Stomach (tissue), 9 donors: ENCODE measurements around the gene CHRNE. TPM values are rescaled to one million over a fixed set of nuclear protein-coding genes. Genes with fewer than 3 reads are reported as not detected.
A peak's percentile ranks its signal among the peaks of the same experiment; 100 is the strongest.

Experiments used
- DNase-seq, 2 donors: peaks; one replicate each; pipeline versions ENCODE4 v3.0.0 to v3.0.0-alpha.2; 2013 to 2019
- H3K27ac ChIP-seq, 5 donors: fragments of 200-600 bp in 4 of 5; sonication (generic) in 4 of 5; one replicate each; pipeline ENCODE4 v1.5.1; 2013 to 2019; ENCODE audit warnings: mild to moderate bottlenecking in 1 of 5, moderate library complexity in 1 of 5
- H3K27me3 ChIP-seq, 3 donors: fragments of 200-600 bp; sonication (generic); one replicate each; pipeline ENCODE4 v1.5.1; 2017 to 2019; ENCODE audit warnings: mixed run types in 1 of 3
- H3K36me3 ChIP-seq, 4 donors: fragments of 200-600 bp; sonication (generic); 1 replicate in 3 of 4; 2 replicates in 1 of 4; pipeline ENCODE4 v1.5.1; 2016 to 2019
- H3K4me1 ChIP-seq, 4 donors: fragments of 200-600 bp; sonication (generic); one replicate each; pipeline ENCODE4 v1.5.1; 2016 to 2019
- H3K4me3 ChIP-seq, 4 donors: fragments of 200-600 bp; sonication (generic) in 3 of 4; one replicate each; pipeline ENCODE4 v1.5.1; 2016 to 2019; ENCODE audit warnings: mild to moderate bottlenecking in 1 of 4
- H3K9me3 ChIP-seq, 4 donors: fragments of 200-600 bp; sonication (generic); one replicate each; pipeline ENCODE4 v1.5.1; 2016 to 2019
- EP300 ChIP-seq: sonication (generic); formaldehyde crosslinking; IDR thresholded peaks from one replicate; pipeline ENCODE4 v1.6.1; 2017; ENCODE audit warnings: antibody characterized with exemption
- POLR2A ChIP-seq, 4 donors: fragments of 450-650 bp; IDR thresholded peaks; one replicate each; pipeline ENCODE4 v1.6.1; 2016; ENCODE audit warnings: antibody characterized with exemption in 4 of 4, control low read depth in 2 of 4, mild to moderate bottlenecking in 1 of 4, moderate library complexity in 1 of 4
- POLR2AphosphoS5 ChIP-seq, 3 donors: sonication (generic); formaldehyde crosslinking; IDR thresholded peaks; one replicate each; pipeline ENCODE4 v1.6.1; 2016; ENCODE audit warnings: antibody characterized with exemption in 3 of 3
- WGBS, 5 donors: extraction: QIAGEN DNeasy Blood & Tissue Kit in 3 of 5; methylation state at CpG; one replicate each; pipeline versions ENCODE4 v1.1.5 to v1.1.7; 2013 to 2018; 5-methylcytosine and 5-hydroxymethylcytosine counted together
- intact Hi-C: fragments of 100-400 bp; cut with DNase I; formaldehyde crosslinking; loops from one replicate; pipeline ENCODE4 v1.15.1; 2023; ENCODE audit warnings: low total_unique reads
- polyA plus RNA-seq, 3 donors: library from polyadenylated mRNA; stranded (reverse); fragments of 200-250 nt; gene quantifications; one replicate each; pipeline ENCODE4 v1.2.3, GENCODE V29; 2013
- total RNA-seq, 5 donors: library from RNA; depleted of rRNA; stranded (reverse); fragments of >200 nt; gene quantifications; one replicate each; pipeline versions ENCODE4 v1.1.0 to v1.2.3, GENCODE V29; 2014 to 2016
- TF ChIP-seq, protein P1 (sequence below), 7 experiments: fragments of 450-650 bp in 4 of 7; fragments of 200-600 bp in 3 of 7; sonication (generic) in 3 of 7; IDR thresholded peaks; one replicate each; pipeline ENCODE4 v1.5.1; 2016 to 2019; ENCODE audit warnings: antibody characterized with exemption in 7 of 7, control low read depth in 2 of 7, mild to moderate bottlenecking in 1 of 7
- donor health status: healthy with polysubstance abuse.
- donor health status: Bipolar disorder and iron deficiency.
- donor health status: healthy.

Gene CHRNE
- total and polyA plus RNA-seq, 8 donors: 0.43 to 2.0 (median 0.93) TPM; not detected in 3

DNA sequence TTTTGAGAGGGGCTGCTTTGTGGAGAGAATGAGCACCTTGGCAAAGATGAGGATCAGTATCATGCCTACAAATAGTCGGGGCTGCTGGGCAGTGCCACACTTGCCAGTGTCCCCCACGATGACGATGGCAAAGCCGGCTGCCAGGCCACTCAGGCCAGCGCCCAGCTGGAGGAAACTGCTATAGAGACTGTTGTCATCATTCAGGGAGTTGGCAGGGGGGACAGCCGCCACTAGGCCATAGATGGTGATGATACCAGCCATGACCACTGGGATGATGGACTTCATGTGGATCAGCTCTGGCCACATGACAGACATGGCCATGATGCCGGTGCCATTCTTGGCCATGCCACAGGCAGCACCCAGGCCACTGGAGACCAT, 46.0 kb downstream of the CHRNE start:
- Histone ChIP-seq H3K36me3 (peaks cover 4 to 31% (median 20%) of the 10 kb centered on the region in 4 donors), H3K4me1 (peaks cover 10 to 31% (median 22%) of the 10 kb centered on the region in 4 donors), H3K4me3 (no peak overlapping the region), H3K27me3 (no peaks in the 10 kb centered on the region), H3K27ac (no peak overlapping the region), H3K9me3 (no peaks in the 10 kb centered on the region)
- DNase-seq: no peak
- WGBS, 5 donors: 82 to 98% (median 94%) methylated on average over 4 to 7 of the region's 7 CpGs
- intact Hi-C loops: no loop called here
- TF ChIP-seq, protein P1, sequence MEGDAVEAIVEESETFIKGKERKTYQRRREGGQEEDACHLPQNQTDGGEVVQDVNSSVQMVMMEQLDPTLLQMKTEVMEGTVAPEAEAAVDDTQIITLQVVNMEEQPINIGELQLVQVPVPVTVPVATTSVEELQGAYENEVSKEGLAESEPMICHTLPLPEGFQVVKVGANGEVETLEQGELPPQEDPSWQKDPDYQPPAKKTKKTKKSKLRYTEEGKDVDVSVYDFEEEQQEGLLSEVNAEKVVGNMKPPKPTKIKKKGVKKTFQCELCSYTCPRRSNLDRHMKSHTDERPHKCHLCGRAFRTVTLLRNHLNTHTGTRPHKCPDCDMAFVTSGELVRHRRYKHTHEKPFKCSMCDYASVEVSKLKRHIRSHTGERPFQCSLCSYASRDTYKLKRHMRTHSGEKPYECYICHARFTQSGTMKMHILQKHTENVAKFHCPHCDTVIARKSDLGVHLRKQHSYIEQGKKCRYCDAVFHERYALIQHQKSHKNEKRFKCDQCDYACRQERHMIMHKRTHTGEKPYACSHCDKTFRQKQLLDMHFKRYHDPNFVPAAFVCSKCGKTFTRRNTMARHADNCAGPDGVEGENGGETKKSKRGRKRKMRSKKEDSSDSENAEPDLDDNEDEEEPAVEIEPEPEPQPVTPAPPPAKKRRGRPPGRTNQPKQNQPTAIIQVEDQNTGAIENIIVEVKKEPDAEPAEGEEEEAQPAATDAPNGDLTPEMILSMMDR (IDR thresholded peaks at IDR 0.05): no peak
- no peak for TF ChIP-seq EP300
- TF ChIP-seq POLR2A (IDR thresholded peaks at IDR 0.05): no peak
- TF ChIP-seq POLR2AphosphoS5 (IDR thresholded peaks at IDR 0.05): no peak

DNA sequence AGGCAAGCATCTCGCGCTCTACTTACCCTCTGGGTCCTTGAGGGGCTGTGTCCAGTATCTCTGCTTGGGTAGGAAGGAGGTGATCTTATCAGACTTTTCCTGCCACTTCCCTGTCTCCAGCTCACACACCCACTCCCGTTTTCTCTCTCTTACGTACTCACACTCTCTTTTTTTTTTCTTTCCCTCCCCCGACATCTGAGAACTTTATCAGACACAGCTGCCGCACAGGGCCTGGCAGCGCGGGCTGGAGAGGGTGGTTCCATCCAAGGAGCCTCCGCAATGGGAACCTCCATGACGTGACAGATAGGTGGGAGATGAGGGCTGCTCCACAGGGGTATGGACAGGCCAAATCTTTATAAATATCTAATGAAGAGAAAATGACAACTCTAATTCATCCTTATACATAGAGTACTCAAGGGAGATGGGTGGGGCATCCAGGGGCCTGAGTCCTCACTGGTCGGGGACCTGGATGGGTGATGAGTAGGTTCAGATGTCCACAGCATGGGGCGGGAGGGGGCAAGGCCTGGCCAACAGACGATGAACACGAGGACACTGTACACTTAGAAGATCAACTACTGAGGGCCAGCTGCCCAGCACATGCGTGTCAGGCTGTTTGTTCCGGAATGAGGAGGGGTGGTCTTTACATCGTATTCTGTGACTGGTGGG, 46.5 kb downstream of the CHRNE start:
- peaks cover 4 to 26% (median 18%) of the 10 kb centered on the region in 4 donors for H3K36me3 ChIP-seq
- no peak overlapping the region for H3K4me3 ChIP-seq
- H3K4me1 ChIP-seq: peaks cover 13 to 36% (median 23%) of the 10 kb centered on the region in 4 donors
- H3K27me3 ChIP-seq: no peaks in the 10 kb centered on the region
- 83 to 90% (median 86%) methylated on average over 17 of the region's 17 CpGs for WGBS, 5 donors
- no peaks in the 10 kb centered on the region for H3K9me3 ChIP-seq
- intact Hi-C loops: no loop called here
- peak overlapping the region in 1 of 5 donors; percentile 20 for H3K27ac ChIP-seq
- TF ChIP-seq POLR2A (IDR thresholded peaks at IDR 0.05) (no peak), POLR2AphosphoS5 (IDR thresholded peaks at IDR 0.05) (no peak), EP300 (no peak)
- TF ChIP-seq, protein P1 (IDR thresholded peaks at IDR 0.05): no peak
- no peak for DNase-seq

DNA sequence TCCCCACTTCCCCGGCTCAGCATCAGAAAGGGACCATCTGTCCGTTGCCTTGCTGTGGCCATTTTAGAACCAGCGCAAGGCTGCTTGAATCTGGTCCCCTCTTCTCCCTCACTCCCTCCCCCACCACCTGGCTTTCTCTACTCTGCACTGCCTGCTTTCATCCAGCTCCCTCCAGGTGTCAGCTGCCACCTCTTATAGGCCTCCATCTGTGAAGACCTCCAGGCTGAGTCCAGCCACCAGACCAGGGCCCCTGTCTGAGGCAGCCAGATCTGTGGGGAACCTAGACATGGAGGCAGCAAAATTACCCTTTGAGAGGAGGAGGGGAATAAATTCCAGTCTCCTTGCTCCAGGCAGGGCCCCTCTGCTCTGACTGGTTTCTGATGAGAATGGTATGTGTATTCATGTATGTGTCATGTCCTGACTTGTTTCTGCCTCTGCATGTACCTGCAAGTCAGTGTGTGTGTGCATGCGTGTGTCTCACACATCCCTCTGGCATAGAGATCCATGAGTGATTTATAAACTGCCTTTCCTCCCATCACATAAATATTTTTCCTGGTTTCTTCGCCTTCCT, 48.7 kb downstream of the CHRNE start:
- WGBS, 5 donors: 86 to 97% (median 90%) methylated on average over 5 of the region's 5 CpGs
- TF ChIP-seq EP300: no peak
- no peak for TF ChIP-seq POLR2A (IDR thresholded peaks at IDR 0.05)
- TF ChIP-seq, protein P1 (IDR thresholded peaks at IDR 0.05): no peak
- peaks cover 0 to 14% (median 4%) of the 10 kb centered on the region in 4 donors for H3K36me3 ChIP-seq
- intact Hi-C loops: no loop called here
- no peak overlapping the region for H3K27ac ChIP-seq
- no peaks in the 10 kb centered on the region for H3K9me3 ChIP-seq
- DNase-seq: peak in 1 of 2 donors; percentile 41
- no peak overlapping the region for H3K4me3 ChIP-seq
- no peaks in the 10 kb centered on the region for H3K27me3 ChIP-seq
- peaks cover 20 to 50% (median 38%) of the 10 kb centered on the region in 4 donors for H3K4me1 ChIP-seq

DNA sequence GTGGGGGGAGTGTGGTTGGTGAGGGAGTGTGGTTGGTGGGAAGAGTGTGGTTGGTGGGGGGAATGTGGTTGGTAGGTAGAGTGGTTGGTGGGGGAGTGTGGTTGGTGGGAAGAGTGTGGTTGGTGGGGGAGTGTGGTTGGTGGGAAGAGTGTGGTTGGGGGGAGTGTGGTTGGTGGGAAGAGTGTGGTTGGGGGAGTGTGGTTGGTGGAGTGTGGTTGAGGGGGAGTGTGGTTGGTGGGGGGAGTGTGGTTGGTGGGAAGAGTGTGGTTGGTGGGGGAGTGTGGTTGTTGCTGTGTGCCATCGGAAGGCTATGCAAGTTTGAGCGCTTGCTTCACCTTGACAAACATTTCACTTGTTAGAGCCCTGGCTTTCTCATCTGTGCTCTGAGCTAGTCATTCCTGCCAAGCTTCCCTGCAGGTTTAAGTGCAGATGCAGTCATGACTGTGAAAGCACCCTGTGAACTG, 49.7 kb downstream of the CHRNE start:
- no peak for DNase-seq
- no peaks in the 10 kb centered on the region for H3K27me3 ChIP-seq
- peaks cover 0 to 14% (median 4%) of the 10 kb centered on the region in 4 donors for H3K36me3 ChIP-seq
- H3K9me3 ChIP-seq: no peaks in the 10 kb centered on the region
- intact Hi-C loops: no loop called here
- no peak overlapping the region for H3K4me3 ChIP-seq
- H3K4me1 ChIP-seq: peaks cover 17 to 47% (median 33%) of the 10 kb centered on the region in 4 donors
- 67 to 88% (median 87%) methylated on average over 2 of the region's 2 CpGs for WGBS, 5 donors
- TF ChIP-seq, protein P1 (IDR thresholded peaks at IDR 0.05): no peak
- TF ChIP-seq EP300: no peak
- TF ChIP-seq POLR2AphosphoS5 (IDR thresholded peaks at IDR 0.05): no peak
- TF ChIP-seq POLR2A (IDR thresholded peaks at IDR 0.05): no peak
- H3K27ac ChIP-seq: no peak overlapping the region
